LoVo (cell line): ENCODE data around the gene AZU1.

ENCODE experiments used
- DNase-seq: peaks from one replicate; pipeline ENCODE4 v3.0.0-alpha.2; 2016; ENCODE audit warnings: low spot score

AZU1 gene

DNA sequence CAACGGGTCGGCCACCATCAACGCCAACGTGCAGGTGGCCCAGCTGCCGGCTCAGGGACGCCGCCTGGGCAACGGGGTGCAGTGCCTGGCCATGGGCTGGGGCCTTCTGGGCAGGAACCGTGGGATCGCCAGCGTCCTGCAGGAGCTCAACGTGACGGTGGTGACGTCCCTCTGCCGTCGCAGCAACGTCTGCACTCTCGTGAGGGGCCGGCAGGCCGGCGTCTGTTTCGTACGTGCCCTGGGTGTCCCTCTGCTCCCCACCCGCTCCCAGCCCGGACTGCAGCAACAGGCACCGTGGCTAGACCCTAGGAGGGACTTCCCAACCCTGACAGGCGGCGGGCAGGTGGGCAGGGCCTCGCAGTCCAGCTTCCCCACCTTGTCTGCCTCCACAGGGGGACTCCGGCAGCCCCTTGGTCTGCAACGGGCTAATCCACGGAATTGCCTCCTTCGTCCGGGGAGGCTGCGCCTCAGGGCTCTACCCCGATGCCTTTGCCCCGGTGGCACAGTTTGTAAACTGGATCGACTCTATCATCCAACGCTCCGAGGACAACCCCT, 28.0 kb downstream of the AZU1 start:
- DNase-seq = no peak

DNA sequence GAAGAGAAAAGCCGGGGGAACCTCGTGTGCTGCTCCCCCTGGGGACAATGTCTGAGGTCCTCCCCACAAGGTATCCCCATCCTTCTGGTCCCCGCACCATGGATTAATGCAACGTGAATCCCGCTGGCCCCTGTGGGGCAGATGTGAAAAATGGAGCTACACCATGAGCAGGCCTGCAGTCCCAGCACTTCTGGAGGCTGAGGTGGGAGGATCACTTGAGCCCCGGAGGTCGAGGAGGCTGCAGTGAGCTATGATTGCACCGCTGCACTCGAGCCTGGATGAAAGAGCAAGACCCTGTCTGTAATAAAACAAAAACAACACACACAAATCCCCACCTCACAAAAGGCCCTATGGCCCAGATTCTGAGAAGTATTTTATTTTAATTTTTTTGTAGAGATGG, 30.6 kb downstream of the AZU1 start:
- no peak for DNase-seq

DNA sequence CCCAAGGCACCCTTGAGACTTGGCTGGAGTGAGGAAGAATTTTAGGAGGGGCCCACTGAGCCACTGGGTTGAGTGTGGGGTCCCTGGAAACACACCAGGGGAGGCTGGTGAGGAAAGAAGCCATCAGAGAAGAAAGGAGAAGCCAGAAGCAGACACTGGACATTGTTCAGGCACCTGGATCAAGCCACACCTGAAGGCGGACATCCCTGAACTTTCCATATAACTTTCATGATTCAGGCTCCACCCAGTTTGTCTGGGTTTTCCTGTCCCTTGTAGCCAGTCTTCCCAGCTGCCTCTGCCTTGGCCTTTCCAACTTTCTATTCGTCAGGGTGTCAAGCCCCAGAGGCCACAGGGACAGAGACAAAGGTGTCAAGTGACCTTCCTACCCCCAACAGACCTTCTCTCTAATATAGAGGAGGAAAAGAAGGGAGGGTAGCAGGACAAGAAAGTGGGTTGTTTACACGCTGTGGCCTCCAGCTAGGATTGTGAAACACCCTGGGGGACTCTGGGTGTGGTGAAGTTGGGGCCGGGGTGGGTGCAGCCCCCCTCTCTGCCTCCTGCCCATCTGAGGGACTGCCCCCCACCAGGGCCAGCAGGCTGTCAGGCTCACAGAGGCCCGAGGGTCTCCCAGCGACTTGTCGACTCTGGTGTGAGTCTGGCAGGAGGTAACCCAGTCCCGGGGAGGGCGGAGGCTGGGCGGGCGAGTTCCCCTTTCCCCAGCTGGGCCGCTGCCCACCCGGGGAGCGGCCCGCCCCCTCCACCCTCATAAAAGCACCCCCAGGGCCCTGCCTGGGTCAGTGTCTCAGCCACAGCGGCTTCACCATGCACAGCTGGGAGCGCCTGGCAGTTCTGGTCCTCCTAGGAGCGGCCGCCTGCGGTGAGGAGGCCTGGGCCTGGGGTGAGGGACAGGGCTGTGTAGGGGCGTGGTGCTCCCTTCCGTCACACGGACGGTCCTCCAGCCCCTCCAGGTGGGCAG, 31.5 kb downstream of the AZU1 start, which contains the start of gene CFD:
CFD (plus strand) TSS at position 797 of the 976 bp plus-strand sequence; CDS start at position 823, 26 bp downstream.
- DNase-seq = peak; percentile 36

DNA sequence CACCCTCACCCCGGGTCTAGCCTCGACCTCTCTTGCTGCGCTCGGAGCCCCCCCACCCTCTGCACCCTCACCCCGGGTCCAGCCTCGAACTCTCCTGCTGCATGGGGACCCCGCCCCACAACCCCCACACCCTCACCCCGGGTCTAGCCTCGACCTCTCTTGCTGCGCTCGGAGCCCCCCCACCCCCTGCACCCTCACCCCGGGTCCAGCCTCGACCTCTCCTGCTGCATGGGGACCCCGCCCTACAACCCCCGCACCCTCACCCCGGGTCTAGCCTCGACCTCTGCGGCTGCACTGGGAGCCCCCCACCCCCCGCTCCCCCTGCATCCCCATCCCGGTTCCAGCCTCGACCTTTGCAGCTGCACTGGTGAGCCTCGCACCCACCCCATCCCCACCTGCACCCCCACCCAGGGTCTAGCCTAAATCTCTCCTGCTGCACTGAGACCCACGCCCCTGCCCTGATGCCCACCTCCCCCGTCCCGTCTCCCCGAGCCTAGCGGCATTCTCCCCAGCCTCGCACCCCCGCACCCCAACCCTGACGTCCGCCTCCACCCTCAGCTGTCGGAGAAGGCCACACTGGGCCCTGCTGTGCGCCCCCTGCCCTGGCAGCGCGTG, 33.6 kb downstream of the AZU1 start:
- no peak for DNase-seq

DNA sequence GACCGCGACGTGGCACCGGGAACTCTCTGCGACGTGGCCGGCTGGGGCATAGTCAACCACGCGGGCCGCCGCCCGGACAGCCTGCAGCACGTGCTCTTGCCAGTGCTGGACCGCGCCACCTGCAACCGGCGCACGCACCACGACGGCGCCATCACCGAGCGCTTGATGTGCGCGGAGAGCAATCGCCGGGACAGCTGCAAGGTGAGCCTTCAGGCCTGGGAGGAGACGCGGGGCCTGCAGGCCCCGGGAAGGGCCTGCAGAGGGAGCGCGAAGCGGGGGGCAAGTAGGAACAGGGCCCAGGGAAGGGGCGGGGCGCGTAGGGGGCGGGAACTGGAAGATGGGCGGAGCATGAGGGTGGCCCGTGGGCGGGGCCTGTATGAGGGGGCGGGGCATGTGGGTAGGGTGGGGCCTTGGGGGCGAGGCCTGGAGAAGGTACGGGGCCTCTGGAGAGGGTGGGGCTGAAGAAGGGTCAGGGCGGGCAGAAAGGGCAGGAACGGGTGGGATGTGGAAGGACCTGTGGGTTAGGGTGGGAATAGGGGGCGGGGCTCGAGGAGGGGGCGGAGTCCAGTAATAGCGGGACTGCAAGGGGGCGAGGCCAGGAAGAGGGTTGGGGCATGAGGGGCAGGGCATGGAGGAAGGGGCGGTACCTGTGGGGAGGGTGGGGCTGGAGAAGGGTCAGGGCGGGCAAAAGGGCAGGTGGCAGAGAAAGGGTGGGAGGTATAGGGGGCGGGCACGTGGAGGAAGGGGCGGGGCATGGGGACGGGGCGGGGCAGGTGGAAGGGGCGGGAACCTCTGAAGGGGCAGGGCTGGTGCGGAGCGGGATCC, 34.3 kb downstream of the AZU1 start:
- DNase-seq = peak; percentile 18

DNA sequence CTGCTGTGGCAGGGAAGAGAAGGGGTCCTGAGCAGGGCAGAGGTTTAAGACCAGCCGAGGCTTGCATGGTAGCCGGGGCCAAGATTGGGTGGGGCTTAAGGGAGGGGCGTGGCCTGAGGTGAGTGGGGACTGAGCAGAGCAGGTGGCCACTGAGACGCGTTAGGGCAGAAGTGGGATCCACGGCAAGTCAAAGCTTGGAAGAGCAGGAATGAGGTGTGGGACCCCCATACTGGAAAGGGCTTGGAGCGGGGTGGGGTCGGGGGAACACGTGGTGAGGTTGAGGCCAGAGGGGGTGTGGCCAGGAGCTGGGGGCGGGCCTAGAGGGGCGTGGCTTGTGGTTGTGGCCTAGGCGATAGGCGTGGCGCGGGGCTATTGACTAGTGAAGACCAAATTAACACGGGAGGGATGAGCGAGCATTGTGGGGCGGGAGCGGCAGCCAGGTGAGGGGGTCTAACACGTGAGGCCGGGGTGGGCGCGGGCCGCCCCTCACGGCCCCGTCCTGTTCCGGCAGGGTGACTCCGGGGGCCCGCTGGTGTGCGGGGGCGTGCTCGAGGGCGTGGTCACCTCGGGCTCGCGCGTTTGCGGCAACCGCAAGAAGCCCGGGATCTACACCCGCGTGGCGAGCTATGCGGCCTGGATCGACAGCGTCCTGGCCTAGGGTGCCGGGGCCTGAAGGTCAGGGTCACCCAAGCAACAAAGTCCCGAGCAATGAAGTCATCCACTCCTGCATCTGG, 35.1 kb downstream of the AZU1 start:
- DNase-seq = no peak

DNA sequence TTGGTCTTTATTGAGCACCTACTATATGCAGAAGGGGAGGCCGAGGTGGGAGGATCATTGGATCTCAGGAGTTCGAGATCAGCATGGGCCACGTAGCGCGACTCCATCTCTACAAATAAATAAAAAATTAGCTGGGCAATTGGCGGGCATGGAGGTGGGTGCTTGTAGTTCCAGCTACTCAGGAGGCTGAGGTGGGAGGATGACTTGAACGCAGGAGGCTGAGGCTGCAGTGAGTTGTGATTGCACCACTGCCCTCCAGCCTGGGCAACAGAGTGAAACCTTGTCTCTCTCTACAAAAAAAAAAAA, 35.6 kb downstream of the AZU1 start:
- no peak for DNase-seq

DNA sequence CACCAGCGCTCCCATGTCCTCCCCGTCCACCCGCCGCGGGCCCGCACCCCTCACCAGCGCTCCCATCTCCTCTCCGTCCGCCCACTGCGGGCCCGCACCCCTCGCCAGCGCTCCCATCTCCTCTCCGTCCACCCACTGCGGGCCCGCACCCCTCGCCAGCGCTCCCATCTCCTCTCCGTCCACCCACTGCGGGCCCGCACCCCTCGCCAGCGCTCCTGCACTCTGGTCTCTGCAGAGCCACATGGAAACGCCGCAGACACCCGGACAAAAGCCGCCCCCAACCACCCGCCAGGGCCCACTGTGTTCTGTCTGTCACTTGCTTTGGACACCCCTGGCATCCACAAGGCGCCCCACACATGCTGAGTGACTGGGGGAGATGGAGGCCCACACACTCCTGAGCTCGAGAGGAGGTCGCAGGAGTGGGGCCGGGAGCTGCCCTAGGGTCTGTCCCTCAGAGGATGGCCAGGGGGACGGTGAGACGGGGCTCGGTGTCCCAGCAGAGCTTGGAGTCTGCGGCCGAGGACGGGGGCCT, 39.2 kb downstream of the AZU1 start:
- no peak for DNase-seq

DNA sequence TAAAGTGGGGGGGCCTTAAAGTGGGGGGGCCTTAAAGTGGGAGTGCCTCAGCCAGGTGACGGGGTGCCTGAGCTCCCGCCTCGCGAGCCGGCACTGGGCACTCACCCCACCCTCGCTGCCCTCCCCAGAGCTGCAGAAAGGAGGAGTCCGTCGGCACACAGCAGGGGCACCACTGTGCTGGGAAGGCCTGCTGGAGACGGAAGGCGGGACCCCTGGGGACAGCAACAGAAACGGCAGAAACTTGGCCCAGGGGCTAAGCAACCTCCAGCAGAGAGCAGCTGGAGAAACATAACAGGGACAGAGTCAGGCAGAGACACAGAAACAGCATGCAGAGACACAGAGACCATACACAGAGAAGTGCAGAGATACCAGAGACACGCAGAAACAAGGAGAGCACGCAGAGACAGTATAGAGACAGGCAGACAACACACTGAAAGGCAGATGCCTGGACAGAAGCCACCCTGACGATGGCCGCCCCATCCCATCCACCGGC, 39.7 kb downstream of the AZU1 start:
- DNase-seq = no peak

DNA sequence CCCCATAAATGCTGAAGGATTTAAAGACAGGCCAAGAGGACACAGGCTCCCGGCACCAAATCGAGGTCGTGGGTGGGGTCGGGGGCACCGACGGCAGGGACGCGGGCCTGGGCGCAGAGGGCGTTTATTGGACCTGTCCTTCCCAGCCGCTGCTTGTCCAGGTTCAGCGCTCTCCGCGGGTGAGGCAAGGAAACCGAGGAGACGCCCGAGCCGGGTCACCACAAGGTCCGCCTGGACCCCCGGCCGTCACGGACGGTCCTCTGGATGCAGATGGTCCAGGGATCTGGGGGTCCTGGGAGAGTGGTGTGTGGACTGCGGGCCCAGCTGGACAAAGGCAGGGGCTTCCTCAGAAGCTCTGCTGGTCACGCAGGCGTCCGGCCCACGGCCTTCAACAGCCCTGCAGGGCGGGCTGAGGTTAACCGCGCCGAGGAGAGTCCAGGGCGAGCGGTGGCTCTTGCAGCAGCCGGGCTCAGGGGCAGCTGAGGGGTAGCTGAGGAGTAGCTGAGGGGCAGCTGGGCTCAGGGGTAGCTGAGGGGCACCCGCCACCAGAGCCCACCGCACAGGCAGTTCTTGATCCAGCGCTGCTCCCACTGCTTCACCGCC, 40.3 kb downstream of the AZU1 start:
- DNase-seq = no peak

DNA sequence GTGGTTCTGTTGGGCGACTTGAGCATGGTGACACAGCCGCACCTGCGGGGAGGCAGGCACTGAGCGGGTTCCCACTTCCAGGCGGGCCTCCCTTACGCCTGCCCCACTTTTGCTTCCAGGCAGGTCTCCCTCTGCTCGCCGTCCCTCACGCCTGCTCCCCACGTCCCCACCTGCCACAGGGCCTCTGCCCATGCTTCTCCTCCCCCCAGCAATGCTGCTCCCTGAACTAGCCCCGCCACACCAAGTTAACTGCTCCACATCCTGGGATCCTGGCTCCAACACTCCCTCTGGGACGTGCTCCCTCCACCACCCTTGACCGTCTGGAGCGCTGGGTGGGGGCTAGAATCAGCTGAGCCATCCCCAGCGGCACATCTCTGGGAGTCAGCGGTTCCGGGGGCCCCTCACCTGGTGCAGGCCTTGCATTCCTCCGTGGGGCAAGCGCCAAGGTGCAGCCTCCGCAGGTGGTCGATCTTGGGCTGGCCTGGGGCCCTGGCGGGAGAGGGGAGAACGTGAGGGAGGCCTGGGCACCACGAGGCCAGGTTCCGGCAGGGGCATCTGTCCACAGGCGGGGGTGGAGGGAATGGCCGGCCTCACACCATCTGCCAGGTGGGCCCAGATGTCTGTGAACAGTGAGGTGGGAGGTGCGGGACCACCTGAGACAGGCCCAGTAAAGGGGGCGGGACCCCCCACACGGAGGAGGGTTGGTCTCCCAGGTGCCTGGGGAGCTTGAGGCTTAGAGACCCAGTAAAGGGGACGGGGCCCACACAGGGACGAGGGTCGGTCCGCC, 41.0 kb downstream of the AZU1 start:
- DNase-seq = no peak

DNA sequence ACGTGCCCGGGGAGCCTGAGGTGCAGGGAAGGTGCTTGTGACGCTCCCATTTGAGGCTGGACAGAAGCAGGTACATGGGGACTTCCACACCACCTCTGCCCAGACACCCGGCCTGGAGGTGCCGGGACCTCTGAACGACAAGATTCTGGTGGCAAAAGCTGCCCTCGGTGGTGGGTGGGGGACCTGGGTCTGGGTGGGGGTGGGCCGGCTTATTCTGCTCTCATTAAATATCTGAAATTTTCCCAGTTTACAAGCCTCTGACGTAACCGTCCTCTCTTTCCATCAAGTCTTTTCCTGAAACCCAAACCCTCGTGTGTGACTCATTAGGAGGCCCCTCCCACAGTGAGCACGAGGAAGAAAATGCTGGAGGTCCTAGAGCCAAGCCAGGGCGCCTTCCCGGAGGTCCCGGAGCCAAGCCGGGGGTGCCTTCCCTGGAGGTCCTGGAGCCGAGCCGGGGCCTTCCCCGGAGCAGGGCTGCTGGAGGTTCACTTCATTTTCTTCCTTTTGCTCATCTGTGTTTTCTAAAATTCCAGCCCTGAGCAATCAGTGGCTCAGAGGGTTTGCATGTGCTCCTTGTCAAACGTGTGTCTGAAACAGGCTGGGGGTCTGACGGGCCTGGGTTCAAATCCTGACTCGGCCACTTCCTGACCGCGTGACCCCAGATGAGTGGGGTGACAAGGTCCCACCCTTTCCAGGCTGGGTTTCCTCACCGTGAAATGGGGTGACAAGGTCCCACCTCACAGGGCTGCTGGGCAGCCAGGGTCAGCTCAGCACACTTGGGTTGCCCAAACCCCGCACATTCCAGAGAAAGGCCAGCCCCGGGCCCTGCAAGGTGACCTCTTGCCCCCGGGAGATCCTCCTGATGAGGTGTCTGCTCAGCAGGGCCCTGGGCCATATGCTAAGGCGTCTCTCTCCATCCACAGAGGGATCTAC, 41.9 kb downstream of the AZU1 start:
- DNase-seq = peak; percentile 27

DNA sequence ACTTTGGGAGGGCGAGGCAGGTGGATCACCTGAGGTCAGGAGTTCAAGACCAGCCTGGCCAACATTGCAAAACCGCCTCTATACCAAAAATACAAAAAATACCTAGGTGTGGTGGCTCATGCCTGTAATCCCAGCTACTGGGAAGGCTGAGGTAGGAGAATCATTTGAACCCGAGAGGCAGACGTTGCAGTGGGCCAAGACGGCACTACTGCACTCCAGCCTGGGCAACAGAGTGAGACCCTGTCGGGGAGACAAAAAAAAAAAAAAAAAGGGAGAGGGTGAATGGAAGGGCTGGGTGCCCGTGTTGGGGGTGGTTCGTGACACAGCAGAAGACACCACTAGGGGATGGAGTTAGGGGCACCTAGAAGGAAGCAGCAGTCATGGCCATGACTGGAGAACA, 42.7 kb downstream of the AZU1 start:
- DNase-seq = no peak

DNA sequence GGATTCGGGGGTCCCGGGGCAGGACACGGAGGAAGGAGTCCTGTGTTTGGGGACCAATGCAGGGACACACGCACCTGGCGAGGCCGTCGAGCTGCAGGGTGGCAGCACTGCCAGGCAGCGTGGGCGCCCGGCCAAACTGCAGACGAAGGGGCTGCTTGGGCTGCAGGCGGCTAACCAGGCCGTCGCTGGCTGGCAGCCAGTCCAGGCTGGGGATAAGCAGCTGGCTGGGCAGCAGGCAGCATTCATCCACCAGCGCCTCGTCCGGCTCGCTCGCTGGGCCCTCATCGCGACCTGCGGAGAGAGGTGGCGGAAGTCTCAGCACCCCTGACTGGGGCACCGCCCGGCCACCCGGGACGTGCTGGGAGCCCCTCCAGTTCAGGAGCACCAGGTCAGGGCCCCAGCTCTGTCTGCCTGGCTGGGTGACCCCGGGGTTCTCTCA, 43.3 kb downstream of the AZU1 start:
- no peak for DNase-seq

DNA sequence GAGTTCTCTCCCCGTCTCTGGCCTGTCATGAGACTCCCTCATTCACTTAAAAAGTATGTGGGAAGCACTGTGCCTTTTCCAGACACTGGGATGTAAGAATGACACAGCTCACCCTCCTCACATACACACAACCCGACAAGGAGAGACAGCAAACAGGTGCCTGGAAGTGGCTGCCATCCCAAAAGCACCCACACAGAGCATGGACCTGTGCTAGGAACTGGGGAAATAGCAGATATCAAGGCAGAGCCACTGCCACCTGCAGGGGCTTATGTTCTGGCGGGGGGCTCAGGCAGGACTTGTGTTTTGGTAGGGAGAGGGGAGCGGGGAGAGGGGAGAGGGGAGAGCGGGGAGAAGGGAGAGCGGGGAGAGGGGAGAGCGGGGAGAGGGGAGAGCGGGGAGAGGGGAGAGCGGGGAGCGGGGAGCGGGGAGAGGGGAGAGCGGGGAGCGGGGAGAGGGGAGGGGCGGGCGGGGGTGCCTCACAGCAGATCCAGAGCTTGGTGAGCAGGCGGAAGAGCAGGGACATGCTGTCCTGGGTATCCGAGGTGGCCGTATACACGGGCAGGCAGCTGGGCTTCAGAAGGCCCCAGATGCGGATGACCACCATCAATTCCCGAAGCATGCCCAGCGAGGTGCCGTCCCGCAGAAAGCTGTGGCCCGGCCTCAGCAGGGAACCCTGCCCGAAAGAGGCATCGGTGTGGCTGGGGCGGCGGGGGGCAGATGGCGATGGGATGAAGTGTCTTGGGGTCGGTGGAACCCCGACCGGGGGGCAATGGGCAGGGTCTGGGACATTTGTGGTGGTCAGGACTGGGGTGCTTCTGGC, 44.0 kb downstream of the AZU1 start:
- DNase-seq = no peak

DNA sequence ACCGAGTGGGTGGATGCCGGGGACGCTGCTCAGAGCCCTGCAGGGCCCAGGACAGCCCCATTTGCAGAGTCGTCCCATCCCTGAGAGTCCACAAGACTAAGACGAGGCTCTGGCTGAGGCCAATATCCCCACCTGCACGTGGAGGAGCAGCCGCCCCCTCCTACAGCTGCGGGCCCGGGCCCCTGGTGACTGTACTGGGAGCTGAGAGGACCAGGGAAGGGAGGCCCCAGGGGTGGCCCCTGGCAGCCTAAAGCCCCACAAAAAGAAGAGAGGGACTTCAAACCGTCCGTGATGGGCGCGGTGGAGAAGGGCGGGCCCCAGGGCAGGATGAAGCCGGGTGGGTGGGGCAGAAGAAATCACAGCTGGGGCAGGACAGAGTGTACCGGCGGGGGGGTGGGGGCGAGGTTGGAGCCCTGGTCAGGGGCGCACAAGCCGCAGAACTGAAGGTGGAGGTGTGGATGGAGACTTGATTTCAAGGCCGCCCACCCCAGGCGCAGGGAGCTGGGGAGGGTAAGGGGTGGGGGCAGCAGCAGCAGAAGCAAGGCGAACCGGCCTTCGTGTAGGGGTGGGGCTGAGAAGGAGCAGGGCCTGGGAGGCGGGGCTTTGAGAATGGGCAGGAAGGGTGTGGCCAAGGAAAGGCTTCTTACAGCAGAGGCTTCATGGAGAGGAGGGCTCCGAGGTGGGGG, 44.8 kb downstream of the AZU1 start:
- peak; percentile 36 for DNase-seq

DNA sequence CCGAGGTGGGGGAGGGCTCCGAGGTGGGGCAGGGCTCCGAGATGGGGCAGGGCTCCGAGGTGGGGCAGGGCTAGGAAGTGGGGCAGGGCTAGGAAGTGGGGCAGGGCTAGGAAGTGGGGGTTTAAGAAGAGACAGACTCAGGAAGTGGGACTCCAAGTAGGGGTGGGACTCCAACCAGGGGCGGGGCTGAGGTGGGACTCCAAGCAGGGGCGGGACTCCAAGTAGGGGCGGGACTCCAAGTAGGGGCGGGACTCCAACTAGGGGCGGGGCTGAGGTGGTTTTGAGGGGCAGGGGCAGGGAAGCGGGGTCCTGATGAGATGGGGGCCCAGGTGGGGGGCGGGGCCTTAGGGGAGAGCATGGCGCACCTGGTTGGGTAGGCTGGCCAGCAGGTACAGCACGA, 45.4 kb downstream of the AZU1 start:
- peak; percentile 19 for DNase-seq
